CD14-positive monocyte (primary cell): ENCODE measurements around the gene SLC2A2. TPM values are rescaled to one million over a fixed set of nuclear protein-coding genes. Genes with fewer than 3 reads are reported as not detected.

ENCODE experiments used
- DNase-seq, 3 donors: peaks; one replicate each; pipeline ENCODE4 v3.0.0-alpha.2; 2011 to 2022
- H2AFZ ChIP-seq: 2 replicates; pipeline ENCODE4 v1.6.0; 2012; ENCODE audit warnings: mild to moderate bottlenecking, low read depth, low read length, inconsistent platforms; ENCODE audit not compliant: insufficient read depth, poor library complexity, severe bottlenecking
- H3K27ac ChIP-seq, 2 donors: 1 replicate in 1 of 2; 2 replicates in 1 of 2; pipeline ENCODE4 v1.5.1; 2012 to 2013; ENCODE audit warnings: low read length in 2 of 2, control low read depth in 1 of 2, inconsistent platforms in 1 of 2, low read depth in 1 of 2, mild to moderate bottlenecking in 1 of 2
- H3K27me3 ChIP-seq, 2 donors: one replicate each; pipeline versions ENCODE4 v1.6.0 to v1.6.1; 2011 to 2013; ENCODE audit warnings: low read length in 2 of 2; ENCODE audit not compliant: control insufficient read depth in 2 of 2, insufficient read depth in 2 of 2
- H3K36me3 ChIP-seq, 2 donors: replicated peaks in 1 of 2; 1 replicate in 1 of 2; 2 replicates in 1 of 2; pipeline versions ENCODE4 v1.5.1 to v1.6.1; 2012 to 2013; ENCODE audit warnings: low read length in 2 of 2, control low read depth in 1 of 2, inconsistent platforms in 1 of 2, mild to moderate bottlenecking in 1 of 2; ENCODE audit not compliant: insufficient read depth in 2 of 2, control insufficient read depth in 1 of 2
- H3K4me1 ChIP-seq, 2 donors: 1 replicate in 1 of 2; 2 replicates in 1 of 2; pipeline versions ENCODE4 v1.5.1 to v1.6.1; 2012 to 2013; ENCODE audit warnings: low read length in 2 of 2, control low read depth in 1 of 2, inconsistent platforms in 1 of 2, mild to moderate bottlenecking in 1 of 2, moderate library complexity in 1 of 2; ENCODE audit not compliant: insufficient read depth in 2 of 2, control insufficient read depth in 1 of 2
- H3K4me2 ChIP-seq: replicated peaks from 2 replicates; pipeline ENCODE3; 2012; ENCODE audit warnings: low read length, moderate library complexity, mild to moderate bottlenecking; ENCODE audit not compliant: poor library complexity, severe bottlenecking; ENCODE audit errors: extremely low read depth
- H3K4me3 ChIP-seq, 3 experiments: fragments of 200-600 bp in 1 of 3; sonication (generic) in 1 of 3; replicated peaks in 1 of 3; 1 replicate in 2 of 3; 2 replicates in 1 of 3; pipeline ENCODE4 v1.5.1; 2011 to 2013; ENCODE audit warnings: low read length in 3 of 3, mild to moderate bottlenecking in 3 of 3, control low read depth in 2 of 3, low read depth in 2 of 3, inconsistent platforms in 1 of 3, moderate library complexity in 1 of 3
- H3K79me2 ChIP-seq: 2 replicates; pipeline ENCODE4 v1.6.0; 2012; ENCODE audit warnings: mild to moderate bottlenecking, control low read depth, inconsistent platforms, low read length, moderate library complexity; ENCODE audit not compliant: insufficient read depth
- H3K9ac ChIP-seq: 2 replicates; pipeline ENCODE4 v1.6.0; 2017; ENCODE audit warnings: low read length, mild to moderate bottlenecking; ENCODE audit not compliant: insufficient read depth, poor library complexity, severe bottlenecking
- H3K9me3 ChIP-seq, 2 donors: replicated peaks in 1 of 2; 1 replicate in 1 of 2; 2 replicates in 1 of 2; pipeline versions ENCODE4 v1.5.1 to v1.6.1; 2012 to 2013; ENCODE audit warnings: low read length in 2 of 2, control low read depth in 1 of 2; ENCODE audit not compliant: control insufficient read depth in 1 of 2, insufficient read depth in 1 of 2
- H4K20me1 ChIP-seq: 2 replicates; pipeline ENCODE4 v1.6.0; 2012; ENCODE audit warnings: mild to moderate bottlenecking, low read length, control low read depth, moderate library complexity; ENCODE audit not compliant: insufficient read depth
- H3K27ac Mint-ChIP-seq, 7 donors: one replicate each; pipeline ENCODE4 v1.8.0; 2020; ENCODE audit warnings: mild to moderate bottlenecking in 7 of 7, mixed read lengths in 7 of 7, moderate library complexity in 6 of 7, inconsistent platforms in 2 of 7
- H3K27me3 Mint-ChIP-seq, 3 donors: one replicate each; pipeline ENCODE4 v1.8.0; 2021 to 2022; ENCODE audit warnings: low read depth in 3 of 3, mild to moderate bottlenecking in 3 of 3, mixed read lengths in 3 of 3, moderate library complexity in 3 of 3, inconsistent platforms in 1 of 3
- H3K36me3 Mint-ChIP-seq, 2 donors: one replicate each; pipeline ENCODE4 v1.8.0; 2020; ENCODE audit warnings: mixed read lengths in 2 of 2, inconsistent platforms in 1 of 2, mild to moderate bottlenecking in 1 of 2
- H3K4me1 Mint-ChIP-seq: one replicate; pipeline ENCODE4 v1.8.0; 2020; ENCODE audit warnings: mild to moderate bottlenecking, mixed read lengths
- H3K4me3 Mint-ChIP-seq, 2 donors: one replicate each; pipeline ENCODE4 v1.8.0; 2020; ENCODE audit warnings: mild to moderate bottlenecking in 2 of 2, mixed read lengths in 2 of 2, moderate library complexity in 1 of 2
- H3K9me3 Mint-ChIP-seq, 7 donors: one replicate each; pipeline ENCODE4 v1.8.0; 2020 to 2022; ENCODE audit warnings: mixed read lengths in 7 of 7, mild to moderate bottlenecking in 6 of 7, moderate library complexity in 6 of 7, inconsistent platforms in 2 of 7
- WGBS: methylation state at CpG from one replicate; pipeline ENCODE4 v1.1.5; 2013; ENCODE audit warnings: missing lambda C conversion rate; ENCODE audit not compliant: insufficient coverage; 5-methylcytosine and 5-hydroxymethylcytosine counted together
- intact Hi-C, 2 donors: fragments of 100-400 bp; cut with micrococcal nuclease; formaldehyde crosslinking; loops; one replicate each; pipeline versions ENCODE4 v1.15.0 to v1.15.1; 2023
- polyA plus RNA-seq, 3 donors: library from polyadenylated mRNA; depleted of rRNA in 1 of 3; unstranded in 2 of 3; stranded (reverse) in 1 of 3; fragments of 300-500 nt in 2 of 3; fragments of >200 nt in 1 of 3; fragmentation: Illumina TruSeq in 2 of 3; gene quantifications; 1 replicate in 2 of 3; 2 replicates in 1 of 3; pipeline ENCODE4 v1.2.3, GENCODE V29; 2012 to 2021
- TF ChIP-seq, protein P1 (sequence below): fragments of 200-600 bp; IDR thresholded peaks from one replicate; pipeline ENCODE4 v1.8.0; 2022; ENCODE audit warnings: antibody characterized with exemption, mild to moderate bottlenecking

The SLC2A2 gene
- polyA plus RNA-seq, 3 donors = not detected

DNA sequence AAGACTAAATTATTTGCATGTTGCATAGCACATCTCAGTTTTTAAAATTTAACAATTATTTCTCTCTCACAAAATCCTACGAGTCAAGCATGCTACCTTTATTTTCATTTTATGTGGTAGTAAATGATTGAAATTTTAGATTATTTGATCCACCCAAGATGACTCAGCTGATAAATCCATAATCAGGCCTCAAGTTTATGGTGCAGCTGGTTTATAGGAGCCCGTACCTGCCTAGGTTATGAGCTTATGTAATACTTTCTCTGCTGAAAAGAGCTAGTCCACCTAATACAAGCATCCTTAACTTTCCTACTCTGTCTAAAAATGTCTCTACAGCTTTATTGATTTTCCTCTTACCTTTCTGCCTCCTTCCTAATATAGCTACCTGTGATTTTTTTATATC is 41.2 kb downstream of the SLC2A2 start:
- H3K79me2 ChIP-seq = no peaks in the 10 kb centered on the region
- TF ChIP-seq, protein P1, sequence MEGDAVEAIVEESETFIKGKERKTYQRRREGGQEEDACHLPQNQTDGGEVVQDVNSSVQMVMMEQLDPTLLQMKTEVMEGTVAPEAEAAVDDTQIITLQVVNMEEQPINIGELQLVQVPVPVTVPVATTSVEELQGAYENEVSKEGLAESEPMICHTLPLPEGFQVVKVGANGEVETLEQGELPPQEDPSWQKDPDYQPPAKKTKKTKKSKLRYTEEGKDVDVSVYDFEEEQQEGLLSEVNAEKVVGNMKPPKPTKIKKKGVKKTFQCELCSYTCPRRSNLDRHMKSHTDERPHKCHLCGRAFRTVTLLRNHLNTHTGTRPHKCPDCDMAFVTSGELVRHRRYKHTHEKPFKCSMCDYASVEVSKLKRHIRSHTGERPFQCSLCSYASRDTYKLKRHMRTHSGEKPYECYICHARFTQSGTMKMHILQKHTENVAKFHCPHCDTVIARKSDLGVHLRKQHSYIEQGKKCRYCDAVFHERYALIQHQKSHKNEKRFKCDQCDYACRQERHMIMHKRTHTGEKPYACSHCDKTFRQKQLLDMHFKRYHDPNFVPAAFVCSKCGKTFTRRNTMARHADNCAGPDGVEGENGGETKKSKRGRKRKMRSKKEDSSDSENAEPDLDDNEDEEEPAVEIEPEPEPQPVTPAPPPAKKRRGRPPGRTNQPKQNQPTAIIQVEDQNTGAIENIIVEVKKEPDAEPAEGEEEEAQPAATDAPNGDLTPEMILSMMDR = no peak
- DNase-seq = no peak
- H3K4me1 Mint-ChIP-seq = no peaks in the 10 kb centered on the region
- H3K4me1 ChIP-seq = no peaks in the 10 kb centered on the region
- no peaks in the 10 kb centered on the region for H3K9me3 ChIP-seq
- no peaks in the 10 kb centered on the region for H4K20me1 ChIP-seq
- H3K36me3 Mint-ChIP-seq = no peaks in the 10 kb centered on the region
- no peak overlapping the region for H3K27ac ChIP-seq
- no CpG with 5 or more reads among the region's 2 CpGs for WGBS
- no peak overlapping the region for H3K9ac ChIP-seq
- H3K4me3 Mint-ChIP-seq = no peak overlapping the region
- H3K27me3 Mint-ChIP-seq = peaks cover 0 to 5% (median 2%) of the 10 kb centered on the region in 3 donors
- intact Hi-C loops = no loop called here
- no peaks in the 10 kb centered on the region for H3K36me3 ChIP-seq
- no peak overlapping the region for H3K4me2 ChIP-seq
- no peak overlapping the region for H3K27ac Mint-ChIP-seq
- peaks cover 0 to 7% (median 0%) of the 10 kb centered on the region in 7 donors for H3K9me3 Mint-ChIP-seq
- H3K27me3 ChIP-seq = no peaks in the 10 kb centered on the region
- H2AFZ ChIP-seq = no peak overlapping the region
- no peak overlapping the region for H3K4me3 ChIP-seq

DNA sequence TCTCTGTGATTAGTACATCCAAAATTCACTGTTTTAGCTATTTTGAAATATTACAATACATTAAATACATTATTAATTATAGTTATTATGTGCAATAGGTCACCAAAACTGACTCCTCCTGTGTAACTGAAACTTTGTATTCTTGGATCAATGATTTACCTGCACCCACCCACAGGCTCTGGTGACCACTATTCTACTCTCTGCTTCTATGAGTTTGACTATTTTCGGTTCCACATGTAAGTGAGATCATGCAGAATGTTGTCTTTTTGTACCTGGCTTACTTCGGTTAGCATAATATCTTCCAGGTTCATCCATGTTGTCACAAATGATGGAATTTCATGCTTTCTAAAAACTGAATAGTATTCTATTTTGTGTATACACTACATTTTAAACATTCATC is 43.8 kb downstream of the SLC2A2 start:
- TF ChIP-seq, protein P1 = no peak
- H3K4me1 Mint-ChIP-seq = no peaks in the 10 kb centered on the region
- intact Hi-C loops = no loop called here
- Histone ChIP-seq H3K4me2 (no peak overlapping the region), H3K4me3 (no peak overlapping the region), H3K9me3 (no peaks in the 10 kb centered on the region), H3K79me2 (no peaks in the 10 kb centered on the region), H3K36me3 (no peaks in the 10 kb centered on the region), H3K27ac (no peak overlapping the region), H3K4me1 (no peaks in the 10 kb centered on the region), H2AFZ (no peak overlapping the region), H3K27me3 (no peaks in the 10 kb centered on the region), H4K20me1 (no peaks in the 10 kb centered on the region), H3K9ac (no peak overlapping the region)
- no CpG with 5 or more reads among the region's 2 CpGs for WGBS
- H3K4me3 Mint-ChIP-seq = no peak overlapping the region
- H3K9me3 Mint-ChIP-seq = peaks cover 0 to 4% (median 2%) of the 10 kb centered on the region in 7 donors
- H3K27me3 Mint-ChIP-seq = peaks cover 0 to 2% (median 0%) of the 10 kb centered on the region in 3 donors
- no peaks in the 10 kb centered on the region for H3K36me3 Mint-ChIP-seq
- no peak overlapping the region for H3K27ac Mint-ChIP-seq
- DNase-seq = no peak
